ENCODE results near the gene B3GNT5.

Gene B3GNT5

GRCh38 chr3:183230826-183231225, 22.2 kb upstream of the B3GNT5 start:
- no peak for DNase-seq

GRCh38 chr3:183233966-183234365, 19.1 kb upstream of the B3GNT5 start:
- DNase-seq: no peak

DNA sequence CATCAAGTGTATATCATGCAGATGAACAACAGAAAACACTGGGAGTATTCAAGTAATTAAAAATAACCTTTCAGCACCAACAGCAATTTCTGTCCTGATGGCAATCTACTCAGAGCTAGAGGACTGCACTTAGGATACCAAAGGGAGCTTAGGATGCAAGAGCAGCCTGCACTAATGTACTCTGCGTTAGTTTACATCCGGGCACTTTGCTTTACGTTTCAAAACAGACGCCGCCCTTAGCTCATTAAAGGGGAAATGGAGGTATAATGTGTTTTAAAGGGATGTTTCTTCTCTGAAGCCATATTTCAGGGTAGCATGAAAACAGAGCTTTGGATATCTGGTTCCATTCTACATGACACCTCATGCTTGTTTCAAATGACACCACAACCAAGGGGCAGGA, 14.0 kb upstream of the B3GNT5 start:
- DNase-seq: no peak

DNA sequence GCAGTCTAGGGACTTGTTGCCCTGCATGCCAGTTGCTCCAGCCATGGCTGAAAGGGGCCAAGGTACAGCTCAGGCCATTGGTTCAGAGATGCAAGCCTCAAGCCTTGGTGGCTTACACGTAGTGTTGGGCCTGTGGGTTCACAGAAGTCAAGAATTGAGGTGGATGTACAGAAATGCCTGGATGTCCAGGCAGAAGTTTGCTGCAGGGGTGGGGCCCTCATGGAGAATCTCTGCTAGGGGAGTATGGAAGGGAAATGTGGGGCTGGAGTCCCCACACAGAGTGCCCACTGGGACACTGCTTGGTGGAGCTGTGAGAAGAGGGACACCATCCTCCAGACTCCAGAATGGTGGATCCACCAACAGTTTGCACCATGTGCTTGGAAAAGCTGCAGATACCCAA, 10.6 kb upstream of the B3GNT5 start:
- no peak for DNase-seq

- no peak for DNase-seq
These were observed 8.8 kb upstream of the B3GNT5 start for GRCh38 chr3:183244219-183244618.

DNA sequence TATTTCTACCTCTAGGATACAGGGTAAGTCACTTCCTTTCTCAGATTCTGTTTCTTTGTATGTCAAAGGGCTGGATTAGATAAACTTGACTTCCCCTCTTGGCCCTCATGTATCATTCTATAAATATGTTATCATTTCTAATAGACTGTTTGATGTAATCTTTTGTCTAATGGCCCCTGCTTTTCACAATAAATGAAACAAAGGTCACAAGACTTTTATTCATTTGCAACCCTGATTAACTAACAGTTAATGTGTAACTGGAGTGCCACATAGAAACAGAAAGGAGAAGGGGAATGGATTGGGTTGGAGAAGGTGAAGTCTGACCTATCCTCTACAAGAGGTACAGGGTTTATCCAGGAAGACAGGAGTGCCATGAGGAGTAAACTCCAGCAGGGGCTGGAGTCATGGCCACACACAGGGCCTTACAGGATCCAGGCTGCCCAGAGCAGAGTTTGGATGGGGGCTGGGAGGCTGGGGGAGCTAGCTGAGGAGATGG, 8.0 kb upstream of the B3GNT5 start:
- no peak for DNase-seq

GRCh38 chr3:183247011-183247589, 6.0 kb upstream of the B3GNT5 start:
- DNase-seq: peak; percentile 25

DNA sequence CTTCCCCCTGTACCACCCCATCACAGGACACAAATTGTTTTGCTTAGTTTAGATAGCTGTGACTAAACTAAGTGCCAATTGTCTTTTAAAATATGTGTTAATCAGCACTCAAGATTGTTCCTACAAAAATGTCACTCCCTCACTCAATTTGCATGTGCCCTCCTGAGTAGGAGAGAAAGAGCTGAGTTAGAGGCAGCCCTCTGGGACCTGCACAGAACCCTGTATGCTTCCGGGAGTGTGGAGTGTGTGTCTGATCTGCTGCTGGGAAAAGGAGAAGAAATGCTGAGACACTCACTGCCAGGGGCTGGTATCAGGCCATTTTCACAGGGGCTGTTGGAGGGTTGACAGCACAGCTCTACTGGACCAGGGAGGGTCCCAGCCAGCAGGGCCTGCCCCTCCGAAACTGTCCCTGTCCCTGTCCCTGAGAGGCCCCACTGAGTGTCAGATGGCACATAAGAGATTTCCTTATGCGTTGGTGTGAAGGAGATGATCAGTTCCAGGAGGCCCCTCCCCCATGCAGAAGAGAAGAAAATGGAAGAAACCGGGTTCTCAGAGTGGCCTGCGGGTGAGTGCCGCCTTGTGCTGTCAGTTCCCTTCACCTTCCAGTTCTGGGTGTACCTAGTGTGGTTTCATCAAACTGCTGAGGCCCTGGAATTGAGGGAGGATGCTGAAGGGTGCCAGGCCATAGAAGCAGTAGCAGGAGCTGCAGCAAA, 3.9 kb upstream of the B3GNT5 start:
- no peak for DNase-seq

- DNase-seq: no peak
These were observed 803 bp upstream of the B3GNT5 start for GRCh38 chr3:183252118-183252782.

GRCh38 chr3:183253528-183254486, 754 bp downstream of the B3GNT5 start:
- peak; percentile 45 for DNase-seq

DNA sequence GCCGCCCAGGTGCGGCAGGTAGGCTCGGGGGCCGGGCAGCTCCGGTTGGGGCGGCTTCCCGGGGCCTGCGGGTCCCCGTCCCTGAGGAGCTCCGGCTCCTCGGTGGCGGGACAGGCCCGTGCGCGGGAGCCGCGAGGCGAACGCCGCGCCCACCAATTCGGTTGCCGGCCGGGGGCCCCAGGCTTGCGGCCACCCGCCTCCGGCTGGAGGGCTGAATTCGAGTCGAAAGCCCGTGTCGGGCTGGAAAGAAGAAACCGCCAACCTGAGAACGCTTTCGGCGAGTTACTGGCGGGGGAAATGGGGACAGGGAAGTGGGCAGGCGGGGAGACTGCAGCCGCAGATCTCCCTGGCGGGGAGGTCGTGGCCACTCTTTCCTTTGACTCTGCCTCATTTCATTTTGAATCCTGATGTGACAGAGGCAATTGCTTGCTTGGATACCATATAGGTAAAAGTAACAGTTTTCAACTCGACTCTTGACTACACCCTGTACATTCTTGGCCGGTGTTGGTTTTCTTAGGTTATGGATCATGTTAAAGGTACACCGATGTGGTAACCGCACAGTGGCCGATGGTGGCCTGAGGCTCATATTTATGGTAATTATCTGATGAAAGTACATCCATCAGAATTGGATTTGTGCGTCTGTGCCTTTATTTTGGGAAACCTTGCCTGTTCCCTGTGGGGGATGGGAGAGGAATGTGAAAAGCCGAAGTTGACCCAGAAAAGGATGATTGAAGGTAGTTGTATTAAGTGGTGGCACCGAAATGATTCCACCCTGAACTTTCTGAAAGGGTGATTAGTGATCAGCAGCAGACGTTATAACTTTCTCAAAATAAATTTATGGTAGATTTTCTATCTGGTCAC, 1.7 kb downstream of the B3GNT5 start:
- DNase-seq: peak; percentile 3

GRCh38 chr3:183255348-183255730, 2.3 kb downstream of the B3GNT5 start:
- DNase-seq: no peak

DNA sequence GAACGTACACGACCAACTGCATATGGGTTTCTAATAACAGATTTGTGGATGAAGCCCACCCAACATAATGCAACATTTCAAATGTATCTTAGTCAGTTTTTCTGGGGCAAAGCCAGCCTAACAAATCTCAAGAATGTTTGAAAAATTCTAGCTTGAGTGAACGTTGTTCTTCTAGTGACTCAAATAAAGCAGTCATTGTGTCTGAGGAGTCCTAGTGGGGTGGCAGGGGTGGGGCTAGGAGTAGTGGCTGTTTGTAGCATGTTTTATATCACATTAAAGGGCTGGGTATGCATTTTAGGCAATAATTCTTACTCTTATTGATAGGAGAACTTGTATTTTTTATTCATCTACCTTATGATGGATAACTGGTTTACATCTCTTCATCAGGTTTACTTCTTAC, 6.0 kb downstream of the B3GNT5 start:
- DNase-seq: peak; percentile 10

GRCh38 chr3:183259621-183260020, 6.6 kb downstream of the B3GNT5 start:
- DNase-seq: no peak

DNA sequence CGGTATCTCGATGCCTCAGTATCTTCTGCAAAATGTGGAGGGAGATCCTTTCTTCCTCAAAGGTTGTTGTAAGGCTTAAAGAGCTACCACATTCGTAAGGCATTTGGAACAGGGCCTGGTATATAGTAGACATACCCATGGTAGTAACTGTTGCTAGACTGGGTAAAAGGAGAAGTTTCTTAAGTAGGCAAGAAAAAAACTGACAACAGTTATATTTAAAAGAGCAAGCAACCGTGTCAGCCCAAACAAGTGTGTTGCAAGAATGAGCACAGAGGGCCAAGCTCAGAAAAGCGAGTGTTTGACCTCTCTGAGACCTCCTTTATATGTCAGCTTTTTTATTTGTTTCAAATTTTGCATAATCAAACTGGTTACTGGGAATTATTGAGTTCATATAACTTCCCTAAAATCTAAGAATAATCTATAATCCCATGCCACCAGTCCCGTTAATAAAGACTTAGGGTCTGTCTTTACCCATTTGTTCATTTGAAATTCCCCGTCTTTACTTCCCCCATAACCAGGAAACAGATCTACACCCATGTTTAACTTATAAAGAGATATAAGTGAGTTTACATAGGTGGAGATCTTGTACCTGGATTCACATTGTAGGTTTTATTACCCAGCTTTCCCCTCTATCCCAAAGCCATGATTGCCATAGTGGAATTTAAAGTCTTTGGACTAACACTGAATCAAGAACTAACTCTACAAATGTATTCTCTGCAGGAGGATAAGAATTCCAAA, 7.3 kb downstream of the B3GNT5 start:
- DNase-seq: no peak

- no peak for DNase-seq
These were observed 8.2 kb downstream of the B3GNT5 start for GRCh38 chr3:183261151-183261724.

GRCh38 chr3:183262875-183263378, 9.9 kb downstream of the B3GNT5 start:
- no peak for DNase-seq

- no peak for DNase-seq
These were observed 11.2 kb downstream of the B3GNT5 start for GRCh38 chr3:183264268-183264667.

GRCh38 chr3:183265157-183265642, 12.1 kb downstream of the B3GNT5 start:
- peak; percentile 39 for DNase-seq

DNA sequence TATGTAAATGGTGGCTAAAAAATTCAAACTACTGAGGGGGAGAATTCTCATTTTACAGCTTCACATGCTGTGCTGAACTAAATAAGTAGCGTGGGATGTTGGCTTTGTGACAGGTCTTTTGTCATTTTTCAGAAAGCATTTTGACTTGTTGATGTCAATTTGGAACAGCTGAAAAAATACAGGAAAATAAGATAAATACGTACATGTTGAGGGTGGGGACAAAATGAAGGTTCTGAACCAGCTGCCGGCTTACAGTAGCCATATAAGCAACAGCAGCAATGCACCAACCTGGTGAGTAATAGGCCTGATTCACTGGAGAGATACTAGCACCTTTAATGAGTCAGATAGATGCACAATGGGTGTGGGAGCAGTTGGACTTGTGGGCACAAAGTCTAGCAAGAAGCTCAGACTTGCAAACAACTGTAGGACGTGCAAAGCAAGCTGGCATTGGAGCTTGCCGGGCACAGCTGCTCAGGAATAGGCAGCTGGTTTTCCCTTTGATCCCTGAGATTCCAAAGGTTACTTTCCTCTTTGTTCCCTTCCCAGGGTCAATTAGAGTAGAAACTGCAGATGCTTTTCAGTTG, 12.9 kb downstream of the B3GNT5 start:
- DNase-seq: peak; percentile 81

Data from fibroblast of skin of right biceps (primary cell).